Upper lobe of left lung (tissue), 6 donors: ENCODE results near the gene SLC29A3. TPM values are rescaled to one million over a fixed set of nuclear protein-coding genes. Genes with fewer than 3 reads are reported as not detected.

Source experiments
- ATAC-seq, 2 donors: fragments of 200-7000 bp; cut with Tn5 transposase; one replicate each; pipeline ENCODE4 v1.9.1; 2022; ENCODE audit warnings: mild to moderate bottlenecking in 2 of 2, moderate library complexity in 2 of 2; ENCODE audit not compliant: low FRiP score in 2 of 2
- DNase-seq, 2 donors: peaks; one replicate each; pipeline ENCODE4 v3.0.0-alpha.2; 2019 to 2020
- H3K27ac ChIP-seq, 4 donors: fragments of 200-600 bp; sonication (generic); one replicate each; pipeline ENCODE4 v1.5.1; 2016 to 2019
- H3K27me3 ChIP-seq, 4 donors: fragments of 200-600 bp; sonication (generic); one replicate each; pipeline ENCODE4 v1.5.1; 2017 to 2019
- H3K36me3 ChIP-seq, 4 donors: fragments of 200-600 bp; sonication (generic); one replicate each; pipeline ENCODE4 v1.5.1; 2016 to 2019
- H3K4me1 ChIP-seq, 4 donors: fragments of 200-600 bp; sonication (generic); one replicate each; pipeline ENCODE4 v1.5.1; 2018 to 2019
- H3K4me3 ChIP-seq, 4 donors: fragments of 200-600 bp; sonication (generic); one replicate each; pipeline ENCODE4 v1.5.1; 2017 to 2019; ENCODE audit warnings: mild to moderate bottlenecking in 2 of 4, moderate library complexity in 1 of 4
- H3K9me3 ChIP-seq, 4 donors: fragments of 200-600 bp; sonication (generic); one replicate each; pipeline ENCODE4 v1.5.1; 2018 to 2019
- EP300 ChIP-seq, 4 donors: sonication (generic); formaldehyde crosslinking; IDR thresholded peaks; one replicate each; pipeline ENCODE4 v1.5.1; 2017; ENCODE audit warnings: antibody characterized with exemption in 4 of 4, control low read depth in 2 of 4
- POLR2A ChIP-seq, 4 donors: fragments of 450-650 bp; IDR thresholded peaks; one replicate each; pipeline ENCODE4 v1.5.1; 2016 to 2017; ENCODE audit warnings: antibody characterized with exemption in 4 of 4, mild to moderate bottlenecking in 2 of 4
- POLR2AphosphoS5 ChIP-seq, 2 donors: sonication (generic); formaldehyde crosslinking; IDR thresholded peaks; one replicate each; pipeline ENCODE4 v1.5.1; 2017; ENCODE audit warnings: antibody characterized with exemption in 2 of 2
- WGBS, 2 donors: methylation state at CpG; one replicate each; pipeline ENCODE4 v1.1.5; 2017 to 2018; 5-methylcytosine and 5-hydroxymethylcytosine counted together
- total RNA-seq, 6 donors: library from RNA; depleted of rRNA in 4 of 6; stranded (reverse); fragments of >200 nt in 4 of 6; gene quantifications; one replicate each; pipeline versions ENCODE4 v1.1.0 to v1.2.1, GENCODE V29; 2016 to 2021
- TF ChIP-seq, protein P1 (sequence below), 6 experiments: fragments of 450-650 bp in 4 of 6; fragments of 200-600 bp in 2 of 6; sonication (generic) in 2 of 6; IDR thresholded peaks; one replicate each; pipeline ENCODE4 v1.5.1; 2016 to 2019; ENCODE audit warnings: antibody characterized with exemption in 6 of 6
- donor health status: DM: no; HTN: no; CAD: no; lungs with moderate emphysema.
- donor health status: DM: no; HTN: yes; CAD: no; lungs with severe emphysema.

Gene SLC29A3
- total RNA-seq, 6 donors from 2014 or later, result 6.7 to 17.0 (median 9.2) TPM

DNA sequence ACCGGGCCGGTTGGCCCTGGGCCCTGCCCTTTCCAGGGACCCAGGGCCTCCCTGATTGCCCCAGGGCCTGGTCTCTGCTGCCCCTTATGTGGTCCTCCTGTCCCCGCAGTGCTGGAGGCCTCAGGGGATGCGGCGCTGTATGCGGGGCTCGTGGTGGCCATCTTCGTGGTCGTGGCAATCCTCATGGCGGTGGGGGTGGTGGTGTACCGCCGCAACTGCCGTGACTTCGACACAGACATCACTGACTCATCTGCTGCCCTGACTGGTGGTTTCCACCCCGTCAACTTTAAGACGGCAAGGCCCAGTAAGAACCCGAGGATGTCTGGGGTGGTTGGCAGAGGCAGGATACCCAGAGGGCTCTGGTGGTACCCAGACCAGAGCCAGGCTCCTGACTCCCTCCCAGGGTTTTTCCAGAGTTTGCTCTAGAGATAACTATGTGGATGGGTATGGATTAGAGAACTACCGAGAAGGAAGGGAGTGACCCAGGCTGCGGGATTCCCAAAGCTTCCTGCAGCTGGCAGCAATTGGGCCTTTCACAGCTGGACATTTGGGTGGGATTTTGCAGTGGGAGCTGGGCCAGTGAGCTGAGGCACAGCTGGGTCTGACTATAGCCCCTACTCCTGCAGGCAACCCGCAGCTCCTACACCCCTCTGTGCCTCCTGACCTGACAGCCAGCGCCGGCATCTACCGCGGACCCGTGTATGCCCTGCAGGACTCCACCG is 28.1 kb upstream of the SLC29A3 start:
- WGBS, 2 donors, result 90 to 96% methylated on average over 9 to 26 of the region's 26 CpGs
- no peaks in the 10 kb centered on the region for H3K27me3 ChIP-seq
- no peak for DNase-seq

DNA sequence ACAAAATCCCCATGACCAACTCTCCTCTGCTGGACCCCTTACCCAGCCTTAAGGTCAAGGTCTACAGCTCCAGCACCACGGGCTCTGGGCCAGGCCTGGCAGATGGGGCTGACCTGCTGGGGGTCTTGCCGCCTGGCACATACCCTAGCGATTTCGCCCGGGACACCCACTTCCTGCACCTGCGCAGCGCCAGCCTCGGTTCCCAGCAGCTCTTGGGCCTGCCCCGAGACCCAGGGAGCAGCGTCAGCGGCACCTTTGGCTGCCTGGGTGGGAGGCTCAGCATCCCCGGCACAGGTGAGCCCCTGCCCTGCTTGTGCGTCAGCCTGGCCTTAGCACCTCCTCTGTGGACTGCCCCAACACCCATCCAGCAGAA is 27.5 kb upstream of the SLC29A3 start:
- H3K9me3 ChIP-seq, result no peaks in the 10 kb centered on the region
- ATAC-seq (no peak), DNase-seq (no peak)
- no peaks in the 10 kb centered on the region for H3K27me3 ChIP-seq
- H3K4me1 ChIP-seq, result peaks cover 2 to 29% (median 16%) of the 10 kb centered on the region in 4 donors
- no peak overlapping the region for H3K4me3 ChIP-seq
- TF ChIP-seq, protein P1, sequence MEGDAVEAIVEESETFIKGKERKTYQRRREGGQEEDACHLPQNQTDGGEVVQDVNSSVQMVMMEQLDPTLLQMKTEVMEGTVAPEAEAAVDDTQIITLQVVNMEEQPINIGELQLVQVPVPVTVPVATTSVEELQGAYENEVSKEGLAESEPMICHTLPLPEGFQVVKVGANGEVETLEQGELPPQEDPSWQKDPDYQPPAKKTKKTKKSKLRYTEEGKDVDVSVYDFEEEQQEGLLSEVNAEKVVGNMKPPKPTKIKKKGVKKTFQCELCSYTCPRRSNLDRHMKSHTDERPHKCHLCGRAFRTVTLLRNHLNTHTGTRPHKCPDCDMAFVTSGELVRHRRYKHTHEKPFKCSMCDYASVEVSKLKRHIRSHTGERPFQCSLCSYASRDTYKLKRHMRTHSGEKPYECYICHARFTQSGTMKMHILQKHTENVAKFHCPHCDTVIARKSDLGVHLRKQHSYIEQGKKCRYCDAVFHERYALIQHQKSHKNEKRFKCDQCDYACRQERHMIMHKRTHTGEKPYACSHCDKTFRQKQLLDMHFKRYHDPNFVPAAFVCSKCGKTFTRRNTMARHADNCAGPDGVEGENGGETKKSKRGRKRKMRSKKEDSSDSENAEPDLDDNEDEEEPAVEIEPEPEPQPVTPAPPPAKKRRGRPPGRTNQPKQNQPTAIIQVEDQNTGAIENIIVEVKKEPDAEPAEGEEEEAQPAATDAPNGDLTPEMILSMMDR (IDR thresholded peaks at IDR 0.05), result no peak
- no peak for TF ChIP-seq POLR2AphosphoS5 (IDR thresholded peaks at IDR 0.05)
- TF ChIP-seq POLR2A (IDR thresholded peaks at IDR 0.05), result no peak
- TF ChIP-seq EP300 (IDR thresholded peaks at IDR 0.05), result no peak
- no peak overlapping the region for H3K27ac ChIP-seq
- 96% methylated on average over 8 to 13 of the region's 13 CpGs for WGBS, 2 donors
- peaks cover 3 to 83% (median 44%) of the 10 kb centered on the region in 4 donors for H3K36me3 ChIP-seq

More for the DNA sequence above, 28.1 kb upstream of the SLC29A3 start:
- Histone ChIP-seq H3K4me3 (no peak overlapping the region), H3K4me1 (peaks cover 2 to 29% (median 19%) of the 10 kb centered on the region in 4 donors), H3K27ac (no peak overlapping the region), H3K36me3 (peaks cover 3 to 83% (median 44%) of the 10 kb centered on the region in 4 donors), H3K9me3 (no peaks in the 10 kb centered on the region)
- ATAC-seq, result no peak
- no peak for TF ChIP-seq POLR2AphosphoS5 (IDR thresholded peaks at IDR 0.05)
- TF ChIP-seq EP300 (IDR thresholded peaks at IDR 0.05), result no peak
- TF ChIP-seq POLR2A (IDR thresholded peaks at IDR 0.05), result no peak
- TF ChIP-seq, protein P1 (IDR thresholded peaks at IDR 0.05), result no peak

DNA sequence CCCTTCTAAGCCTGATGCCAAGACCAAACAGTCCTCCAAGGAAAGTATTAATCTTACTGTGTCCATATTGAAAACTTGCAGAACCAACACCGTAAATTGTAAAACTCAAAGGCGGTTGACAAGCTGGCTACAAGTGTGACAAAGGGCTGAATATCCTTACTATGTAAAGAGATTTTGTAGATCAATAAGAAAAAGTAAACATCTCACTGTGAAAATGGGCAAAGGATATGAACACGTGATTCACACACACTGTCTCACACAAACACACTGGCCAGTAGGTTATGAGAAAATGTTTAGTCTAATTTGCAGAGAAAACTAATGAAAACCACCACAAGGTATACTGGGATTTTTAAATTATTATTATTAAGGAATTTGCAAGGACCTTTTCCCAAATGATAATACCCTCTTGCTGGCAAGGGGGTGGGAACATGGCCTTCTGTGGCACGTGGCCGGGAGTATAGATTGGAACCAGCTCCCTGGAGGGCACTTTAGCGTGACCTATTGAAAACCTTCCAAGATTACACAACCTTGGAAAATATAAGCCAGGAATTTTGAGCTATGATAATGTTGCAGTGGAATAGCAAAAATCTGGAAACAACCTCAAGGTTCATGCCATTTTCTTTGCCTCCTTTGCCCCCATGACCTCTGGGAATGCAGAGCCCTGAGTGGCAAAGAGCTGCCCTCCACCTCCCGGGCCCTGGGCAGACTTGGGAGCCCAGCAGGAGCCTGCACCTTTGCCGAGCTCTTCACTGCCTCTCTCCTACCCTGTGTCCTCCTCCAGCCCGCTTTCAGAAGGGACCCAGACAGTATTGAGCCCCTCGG is 26.2 kb upstream of the SLC29A3 start:
- WGBS, 2 donors, result 65 to 85% methylated on average over 6 to 10 of the region's 10 CpGs
- ATAC-seq, result no peak
- DNase-seq, result no peak
- Histone ChIP-seq H3K9me3 (no peaks in the 10 kb centered on the region), H3K4me1 (peaks cover 2 to 19% (median 12%) of the 10 kb centered on the region in 4 donors), H3K27me3 (no peaks in the 10 kb centered on the region), H3K36me3 (peaks cover 3 to 83% (median 34%) of the 10 kb centered on the region in 4 donors), H3K4me3 (no peak overlapping the region), H3K27ac (peak overlapping the region in 2 of 4 donors; percentile 16 to 56)
- no peak for TF ChIP-seq EP300 (IDR thresholded peaks at IDR 0.05)
- TF ChIP-seq POLR2A (IDR thresholded peaks at IDR 0.05), result no peak
- no peak for TF ChIP-seq POLR2AphosphoS5 (IDR thresholded peaks at IDR 0.05)
- TF ChIP-seq, protein P1 (IDR thresholded peaks at IDR 0.05), result no peak

DNA sequence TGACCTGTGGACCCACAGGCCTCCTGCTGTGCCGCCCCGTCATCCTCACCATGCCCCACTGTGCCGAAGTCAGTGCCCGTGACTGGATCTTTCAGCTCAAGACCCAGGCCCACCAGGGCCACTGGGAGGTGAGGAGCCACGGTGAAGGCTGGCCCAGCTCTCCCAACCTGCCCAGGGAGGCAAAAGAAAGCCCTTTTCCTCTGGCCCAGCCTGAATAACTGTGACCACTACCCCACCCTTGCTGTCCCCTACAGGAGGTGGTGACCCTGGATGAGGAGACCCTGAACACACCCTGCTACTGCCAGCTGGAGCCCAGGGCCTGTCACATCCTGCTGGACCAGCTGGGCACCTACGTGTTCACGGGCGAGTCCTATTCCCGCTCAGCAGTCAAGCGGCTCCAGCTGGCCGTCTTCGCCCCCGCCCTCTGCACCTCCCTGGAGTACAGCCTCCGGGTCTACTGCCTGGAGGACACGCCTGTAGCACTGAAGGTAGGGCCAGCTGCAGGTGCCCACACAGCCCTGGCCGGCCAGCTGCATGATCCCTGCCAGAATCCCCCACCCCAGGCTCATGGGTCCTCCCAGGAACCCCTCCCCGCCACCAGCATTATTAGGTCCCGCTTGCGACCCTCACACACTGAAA is 25.5 kb upstream of the SLC29A3 start:
- H3K9me3 ChIP-seq, result no peaks in the 10 kb centered on the region
- no peak overlapping the region for H3K4me3 ChIP-seq
- peaks cover 2 to 19% (median 12%) of the 10 kb centered on the region in 4 donors for H3K4me1 ChIP-seq
- DNase-seq (peak; percentile 68 to 83), ATAC-seq (peak in 1 of 2 donors; percentile 48)
- peak overlapping the region in 3 of 4 donors; percentile 8 to 56 (median 16) for H3K27ac ChIP-seq
- H3K27me3 ChIP-seq, result no peaks in the 10 kb centered on the region
- TF ChIP-seq POLR2AphosphoS5 (IDR thresholded peaks at IDR 0.05) (no peak), POLR2A (IDR thresholded peaks at IDR 0.05) (no peak), EP300 (IDR thresholded peaks at IDR 0.05) (no peak)
- TF ChIP-seq, protein P1 (IDR thresholded peaks at IDR 0.05), result no peak
- WGBS, 2 donors, result 61 to 85% methylated on average over 6 to 12 of the region's 19 CpGs
- peaks cover 3 to 83% (median 30%) of the 10 kb centered on the region in 4 donors for H3K36me3 ChIP-seq
